HUDEP-2 (cell line): ENCODE measurements around the gene GTF2H2C.
"Not testable (repeated sequence)": the region's sequence is repeated elsewhere in the genome, so short reads cannot be mapped to it uniquely, and the experiment has no call there.

Experiments used
- DNase-seq, 76 experiments: peaks; one replicate each; lab custom pipeline; 2025; ENCODE audit not compliant: unreplicated experiment in 76 of 76; lab: John Stamatoyannopoulos, UW

The GTF2H2C gene

DNA sequence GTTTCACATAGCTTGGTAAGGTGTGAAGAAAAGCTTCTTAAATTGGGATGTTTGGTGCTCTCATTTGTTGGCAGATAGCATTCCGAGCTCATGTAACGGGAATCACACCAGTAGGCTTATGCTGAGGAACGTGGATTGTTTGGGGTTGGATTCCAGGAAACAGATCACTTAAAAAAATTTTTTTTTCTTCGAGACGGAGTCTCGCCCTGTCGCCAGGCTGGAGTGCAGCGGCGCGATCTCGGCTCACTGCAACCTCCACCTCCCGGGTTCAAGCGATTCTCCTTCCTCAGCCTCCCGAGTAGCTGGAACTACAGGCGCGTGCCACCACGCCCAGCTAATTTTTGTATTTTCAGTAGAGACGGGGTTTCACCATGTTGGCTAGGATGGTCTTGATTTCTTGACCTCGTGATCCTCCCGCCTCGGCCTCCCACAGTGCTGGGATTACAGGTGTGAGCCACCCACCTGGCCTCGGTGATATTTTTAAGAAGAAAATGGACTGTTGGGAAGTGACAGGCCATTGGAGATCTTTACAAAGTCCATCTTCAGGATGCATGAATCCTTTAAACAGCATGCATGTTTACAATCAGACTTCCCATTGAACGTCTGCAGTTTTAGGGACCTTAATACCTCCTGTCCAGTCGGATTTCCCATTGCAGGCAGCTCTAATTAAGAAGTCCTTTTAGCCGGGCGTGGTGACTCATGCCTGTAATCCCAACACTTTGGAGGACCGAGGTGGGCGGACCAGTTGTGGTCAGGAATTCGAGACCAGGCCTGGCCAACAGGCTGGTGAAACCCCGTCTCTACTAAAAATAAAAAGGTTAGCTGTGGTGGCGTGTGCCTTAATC, 818 bp downstream of the GTF2H2C start:
- DNase-seq: not testable (repeated sequence)

DNA sequence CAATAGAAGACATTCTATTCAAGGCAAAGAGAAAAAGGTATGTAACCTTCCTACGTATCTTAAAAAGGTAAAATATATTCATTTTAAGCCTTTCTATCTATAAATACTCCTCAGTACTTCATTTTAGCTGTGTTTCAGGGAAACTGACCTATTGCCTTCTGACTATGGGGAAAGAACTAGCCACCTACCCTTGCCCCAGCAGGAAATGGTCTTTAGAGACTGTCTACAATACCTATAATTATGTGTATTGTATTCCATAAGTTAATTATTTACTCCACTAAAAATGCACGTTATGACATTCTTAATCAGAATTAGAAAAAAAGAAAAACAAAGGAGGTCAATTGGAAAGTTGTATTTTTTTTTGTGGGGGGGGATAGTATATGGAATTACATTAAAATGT, 6.2 kb downstream of the GTF2H2C start:
- not testable (repeated sequence) for DNase-seq

- DNase-seq: not testable (repeated sequence)
These were observed 8.1 kb downstream of the GTF2H2C start for GRCh38 chr5:69568072-69568471.

DNA sequence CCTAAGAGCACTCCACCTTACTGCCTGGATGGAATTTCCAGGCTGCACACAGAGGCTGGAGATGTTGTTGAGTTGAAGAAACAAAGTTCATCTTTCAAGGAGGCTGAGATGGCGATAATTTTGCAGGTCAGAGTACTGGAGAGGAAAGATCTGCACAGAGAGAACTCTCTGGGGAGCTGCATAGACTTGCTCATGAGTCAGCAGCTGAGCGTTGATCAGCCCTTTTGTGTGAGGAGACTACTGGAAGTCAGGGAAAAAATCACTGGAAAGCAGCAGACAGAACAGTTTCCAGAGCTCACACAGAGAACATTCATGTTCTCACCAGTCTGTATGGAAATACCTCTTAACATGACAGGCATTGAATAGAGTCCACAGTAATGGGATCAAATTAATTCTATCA, 23.4 kb downstream of the GTF2H2C start:
- DNase-seq: not testable (repeated sequence)

- DNase-seq: not testable (repeated sequence)
These were observed 36.3 kb downstream of the GTF2H2C start for GRCh38 chr5:69596114-69596840.

GRCh38 chr5:69601947-69602346, 42.0 kb downstream of the GTF2H2C start:
- DNase-seq: not testable (repeated sequence)

GRCh38 chr5:69606839-69607238, 46.8 kb downstream of the GTF2H2C start:
- not testable (repeated sequence) for DNase-seq

GRCh38 chr5:69607750-69608149, 47.8 kb downstream of the GTF2H2C start:
- not testable (repeated sequence) for DNase-seq

DNA sequence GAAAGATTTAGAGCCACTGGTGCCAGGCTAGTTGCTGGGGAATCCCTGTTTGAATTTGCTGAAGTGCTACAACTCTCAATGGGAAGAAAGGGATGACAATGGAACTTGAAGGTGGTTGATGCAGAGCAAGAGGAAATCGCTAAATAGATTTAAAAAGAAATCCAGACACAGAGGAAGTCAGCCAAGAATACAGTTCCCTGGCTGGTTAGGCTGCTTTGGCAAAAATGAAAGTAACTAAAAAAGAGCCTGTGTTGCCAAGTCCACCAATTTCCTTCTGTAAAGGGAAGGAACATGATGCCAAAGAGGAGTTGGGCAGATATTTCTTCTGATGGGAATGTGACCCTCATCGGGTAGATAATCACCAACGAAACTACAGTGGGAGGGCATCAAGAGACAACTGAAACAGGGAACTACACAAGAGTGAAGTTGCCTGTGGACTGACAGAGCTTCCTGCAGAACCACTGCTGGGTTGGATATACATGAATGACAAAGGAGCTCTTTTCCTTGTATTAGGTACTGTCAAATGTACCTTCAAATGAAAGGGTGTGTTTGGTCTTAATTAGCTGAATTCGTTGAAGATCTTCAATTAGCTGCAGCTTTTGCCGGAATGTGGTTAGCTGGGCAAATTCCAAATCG, 49.0 kb downstream of the GTF2H2C start:
- DNase-seq: not testable (repeated sequence)

DNA sequence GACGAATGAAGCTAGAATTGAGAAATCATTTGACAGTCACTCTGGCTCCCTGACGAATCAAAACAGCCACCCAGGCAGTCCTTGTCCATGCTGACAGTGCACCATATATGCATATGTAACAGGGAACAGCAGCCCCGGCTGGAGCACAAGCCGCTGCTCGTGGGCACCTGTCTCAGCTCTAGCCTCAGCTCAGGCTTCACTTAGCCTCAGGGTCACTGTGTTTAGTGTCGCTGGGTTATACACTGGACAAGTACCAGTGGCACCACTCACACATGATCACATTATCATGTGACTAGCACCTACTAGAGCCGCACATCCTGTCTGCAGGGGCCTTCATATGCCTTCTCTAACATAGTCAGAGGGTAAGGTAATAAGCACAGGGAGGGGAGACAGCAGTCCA, 54.9 kb downstream of the GTF2H2C start:
- not testable (repeated sequence) for DNase-seq

DNA sequence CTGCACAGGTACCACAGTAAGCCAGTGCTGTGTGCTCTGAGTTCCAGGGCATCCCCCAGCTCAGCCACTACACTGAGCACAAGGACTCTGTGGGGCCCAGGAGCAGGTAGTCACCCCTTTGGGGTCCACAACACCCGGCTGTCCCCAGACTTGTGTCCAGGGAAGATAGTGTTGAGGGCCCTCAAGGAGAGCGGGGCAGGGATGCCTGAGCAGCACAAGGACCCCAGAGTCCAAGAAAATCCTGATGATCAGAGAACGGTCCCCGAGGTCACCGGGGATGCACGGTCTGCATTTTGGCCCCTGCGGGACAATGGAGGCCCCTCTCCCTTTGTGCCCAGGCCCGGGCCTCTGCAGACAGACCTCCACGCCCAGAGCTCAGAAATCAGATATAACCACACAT, 71.9 kb downstream of the GTF2H2C start:
- not testable (repeated sequence) for DNase-seq
